HG03097 (cell line): ENCODE measurements around the gene BAK1.
"Not testable (repeated sequence)": the region's sequence is repeated elsewhere in the genome, so short reads cannot be mapped to it uniquely, and the experiment has no call there.

Source experiments
- ATAC-seq: cut with Tn5 transposase; IDR thresholded peaks from one replicate; pipeline ENCODE4 v1.9.1; 2021; ENCODE audit not compliant: unreplicated experiment, low FRiP score

BAK1 gene

DNA sequence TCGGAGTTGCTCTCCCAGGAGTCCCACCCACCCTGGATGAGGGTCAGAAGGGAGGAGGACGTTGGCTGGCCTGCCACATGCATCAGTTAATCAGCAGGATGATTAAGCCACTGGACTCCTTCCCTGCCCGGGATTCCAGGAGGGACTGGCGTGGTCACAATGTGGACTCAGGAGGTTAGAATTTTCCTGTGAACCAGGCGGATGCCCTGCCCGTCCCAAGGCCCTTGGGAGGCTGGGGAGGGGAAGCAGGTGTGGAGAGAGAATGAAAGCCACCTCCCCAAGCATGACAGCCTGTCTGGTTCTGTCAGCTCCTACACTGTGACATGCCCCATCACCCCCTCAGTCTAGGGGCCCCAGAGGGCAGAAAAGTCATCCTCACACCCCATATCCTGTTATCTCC lies 29.5 kb upstream of the BAK1 start:
- ATAC-seq = no peak

- no peak for ATAC-seq
These were observed 28.9 kb upstream of the BAK1 start for GRCh38 chr6:33609019-33609418.

DNA sequence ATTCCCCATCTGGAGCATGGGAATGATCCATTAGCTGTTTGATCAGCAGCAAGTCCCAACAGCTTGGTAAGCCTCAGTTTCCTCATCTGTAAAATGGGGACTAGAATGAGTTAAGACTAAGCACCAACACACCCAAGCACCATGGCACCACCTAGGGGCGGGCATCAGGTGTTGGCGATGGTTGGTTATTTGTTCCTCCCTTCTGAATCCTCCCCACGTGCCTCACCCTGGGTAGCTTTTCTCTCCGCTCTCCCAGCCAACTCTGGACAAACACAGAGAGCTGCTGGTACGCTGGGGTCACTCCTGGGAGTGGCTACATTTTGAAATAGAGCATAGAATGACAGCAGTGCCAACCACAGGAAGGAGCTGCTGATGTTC lies 27.7 kb upstream of the BAK1 start:
- no peak for ATAC-seq

DNA sequence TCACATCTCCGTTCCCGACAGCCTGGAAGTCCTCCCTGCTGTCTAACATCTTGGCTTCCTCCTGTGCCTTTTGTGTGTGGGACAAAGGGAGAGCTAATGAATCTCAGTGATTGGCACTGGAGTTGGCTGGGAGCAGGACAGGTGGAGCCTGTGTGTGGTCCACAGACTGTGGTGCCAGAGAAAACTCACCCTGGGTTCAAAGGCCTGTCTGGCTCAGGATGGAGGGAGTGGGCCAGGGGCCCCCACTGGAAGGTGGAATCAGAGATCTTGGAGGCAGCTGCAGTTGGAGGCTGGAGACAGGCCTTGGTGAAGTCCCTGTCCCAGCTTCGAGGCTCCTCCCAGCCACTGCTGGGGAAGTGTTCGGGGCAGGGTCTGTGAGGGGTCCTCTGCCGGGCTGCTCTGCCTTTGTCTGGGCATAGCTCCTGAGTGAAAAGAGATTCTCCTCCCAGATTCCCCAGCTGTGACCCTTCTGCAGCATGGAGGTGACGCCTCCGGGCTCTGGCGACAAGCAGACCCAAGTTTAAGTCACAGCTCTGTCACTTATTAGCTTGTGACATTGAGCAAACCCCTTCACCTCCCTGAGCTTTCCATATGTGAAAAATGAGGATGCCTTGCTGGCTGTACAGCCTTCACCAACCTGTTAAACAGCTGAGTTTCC lies 27.2 kb upstream of the BAK1 start:
- no peak for ATAC-seq

DNA sequence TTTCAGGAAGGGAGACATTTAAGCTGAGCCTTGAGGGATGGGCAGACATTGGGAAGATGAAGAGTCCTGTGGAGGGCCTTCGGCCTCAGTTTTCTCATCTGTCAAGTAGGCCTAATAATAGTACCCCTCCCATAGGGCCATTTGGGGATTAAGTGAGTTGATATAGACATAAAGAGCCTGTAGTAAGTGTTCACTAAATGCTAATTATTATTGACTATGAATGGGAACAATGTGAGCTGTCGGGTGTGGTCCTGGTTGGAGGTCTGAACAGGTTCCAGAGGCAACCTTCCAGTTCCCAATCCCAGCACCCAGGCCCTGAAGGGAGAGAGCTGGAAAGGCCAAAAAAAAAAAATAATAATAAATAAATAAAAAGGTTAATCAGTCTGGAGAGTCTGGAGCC lies 26.6 kb upstream of the BAK1 start:
- ATAC-seq = no peak

- no peak for ATAC-seq
These were observed 25.1 kb upstream of the BAK1 start for GRCh38 chr6:33604941-33605854.

GRCh38 chr6:33602180-33602579 lies 22.1 kb upstream of the BAK1 start:
- ATAC-seq = no peak

DNA sequence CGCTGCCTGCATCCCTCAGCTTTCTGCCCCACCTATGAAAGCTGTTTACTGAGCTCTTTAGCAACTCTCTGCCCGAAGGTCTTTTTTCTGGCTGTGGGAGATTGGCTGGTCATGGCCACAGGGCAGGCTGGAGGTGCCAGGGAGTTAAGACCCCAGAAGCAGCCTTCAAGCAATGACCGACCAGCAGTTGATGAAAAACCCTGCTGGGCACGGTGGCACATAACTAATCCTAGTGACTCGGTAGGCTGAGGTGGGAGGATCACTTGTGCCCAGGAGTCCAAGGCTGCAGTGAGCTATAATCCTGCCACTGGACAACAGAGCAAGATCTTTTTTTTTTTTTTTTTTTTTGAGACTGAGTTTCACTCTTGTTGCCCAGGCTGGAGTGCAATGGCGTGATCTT lies 20.7 kb upstream of the BAK1 start:
- no peak for ATAC-seq

- no peak for ATAC-seq
These were observed 19.4 kb upstream of the BAK1 start for GRCh38 chr6:33599413-33599938.

DNA sequence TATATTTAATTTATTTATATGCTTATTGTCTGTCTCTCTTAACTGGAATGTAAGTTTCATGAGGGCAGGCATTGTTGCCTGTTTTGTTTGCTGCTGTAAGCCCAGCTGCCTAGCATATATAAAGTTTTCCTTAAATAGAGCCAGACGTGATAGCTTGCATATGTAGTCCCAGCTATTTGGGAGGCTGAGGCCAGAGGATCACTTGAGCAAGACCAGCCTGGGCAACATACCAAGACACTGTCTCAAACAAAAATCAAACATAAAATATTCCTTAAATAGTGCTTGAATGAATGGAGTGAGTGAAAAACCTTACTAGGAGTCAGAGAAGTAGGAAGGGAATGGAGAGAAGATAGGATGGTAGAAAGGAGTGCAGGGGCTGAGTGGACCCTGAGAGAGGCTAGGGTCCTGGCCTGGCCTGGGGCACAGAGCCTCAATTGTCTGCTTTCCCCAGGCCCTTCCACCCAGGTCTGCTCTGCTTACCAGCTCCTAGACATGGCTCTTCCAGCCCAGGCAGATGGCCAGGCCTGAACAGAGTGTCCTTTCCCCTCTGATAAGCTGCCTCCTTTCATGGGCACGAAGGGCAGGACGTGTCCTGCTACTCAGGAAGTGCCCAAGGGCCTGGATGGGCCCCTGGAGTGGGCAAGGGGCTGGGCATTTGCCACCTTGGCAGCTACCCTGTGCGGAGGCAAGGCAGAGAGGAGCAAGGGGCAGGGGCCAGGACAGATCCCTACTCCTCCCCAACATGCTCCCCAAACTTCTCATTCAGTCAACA lies 17.7 kb upstream of the BAK1 start:
- ATAC-seq = no peak

DNA sequence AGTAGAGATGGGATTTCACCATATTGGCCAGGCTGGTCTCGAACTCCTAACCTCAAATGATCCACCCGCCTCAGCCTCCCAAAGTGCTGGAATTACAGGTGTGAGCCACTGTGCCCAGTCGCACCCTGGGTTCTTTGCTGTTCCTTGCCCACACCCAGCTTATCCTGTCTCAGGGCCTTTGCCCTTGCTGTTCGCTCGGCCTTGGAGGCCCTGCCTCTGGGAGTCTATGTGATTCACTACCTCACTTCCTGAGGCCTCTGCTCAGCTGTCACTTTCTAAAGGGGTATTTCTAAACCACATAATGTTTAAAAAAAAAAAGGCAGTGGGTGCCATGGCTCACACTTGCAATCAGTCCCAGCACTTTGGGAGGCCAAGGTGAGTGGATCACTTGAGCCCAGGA lies 16.8 kb upstream of the BAK1 start:
- not testable (repeated sequence) for ATAC-seq

GRCh38 chr6:33595001-33595846 lies 15.1 kb upstream of the BAK1 start:
- no peak for ATAC-seq

GRCh38 chr6:33593414-33593727 lies 13.3 kb upstream of the BAK1 start:
- no peak for ATAC-seq

- peak; percentile 61 for ATAC-seq
These were observed 12.7 kb upstream of the BAK1 start for GRCh38 chr6:33592595-33593413.

DNA sequence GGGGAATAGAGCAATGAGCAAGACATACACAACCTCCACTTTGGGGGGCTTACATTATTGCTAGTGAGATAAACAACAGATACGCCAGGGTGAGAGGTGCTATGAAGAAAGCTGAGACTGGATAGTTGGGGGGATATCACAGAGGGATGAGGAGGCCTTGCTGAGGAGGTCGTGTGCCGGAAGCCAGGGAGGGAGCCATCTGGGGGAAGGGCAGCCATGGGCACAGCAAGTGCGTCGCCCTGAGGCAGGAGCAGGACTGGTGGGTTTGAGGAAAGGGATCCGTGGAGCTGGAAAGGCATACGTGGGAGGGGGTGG lies 12.2 kb upstream of the BAK1 start:
- ATAC-seq = no peak

DNA sequence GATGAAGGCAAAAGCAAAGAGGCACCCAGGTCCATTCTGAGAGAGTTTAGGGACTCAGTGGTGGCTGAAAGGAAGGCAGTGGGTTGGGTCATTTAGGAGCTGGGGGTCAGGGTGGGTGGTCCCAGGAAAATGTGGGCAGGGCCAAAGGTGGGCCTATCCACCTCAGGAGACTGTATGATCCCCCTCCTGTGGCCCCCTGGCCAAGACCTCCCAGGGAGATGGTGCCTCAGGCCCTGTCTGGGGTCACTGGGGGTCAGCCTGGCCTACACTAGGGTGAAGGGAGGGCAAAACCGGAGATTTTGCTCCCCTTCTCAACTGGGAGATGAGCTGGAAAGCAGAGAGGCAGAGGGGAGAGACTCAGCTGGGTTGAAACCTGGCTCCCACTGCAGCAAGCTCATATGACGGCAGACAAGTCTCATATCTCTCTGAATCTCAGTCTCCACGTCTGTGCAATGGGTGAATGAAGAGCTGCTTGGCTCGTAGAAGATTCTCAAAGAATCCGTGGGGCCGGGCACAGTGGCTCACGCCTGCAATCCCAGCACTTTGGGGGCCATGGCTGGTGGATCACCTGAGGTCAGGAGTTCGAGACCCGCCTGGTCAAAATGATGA lies 11.5 kb upstream of the BAK1 start:
- no peak for ATAC-seq

GRCh38 chr6:33590531-33591198 lies 10.6 kb upstream of the BAK1 start:
- ATAC-seq = no peak

DNA sequence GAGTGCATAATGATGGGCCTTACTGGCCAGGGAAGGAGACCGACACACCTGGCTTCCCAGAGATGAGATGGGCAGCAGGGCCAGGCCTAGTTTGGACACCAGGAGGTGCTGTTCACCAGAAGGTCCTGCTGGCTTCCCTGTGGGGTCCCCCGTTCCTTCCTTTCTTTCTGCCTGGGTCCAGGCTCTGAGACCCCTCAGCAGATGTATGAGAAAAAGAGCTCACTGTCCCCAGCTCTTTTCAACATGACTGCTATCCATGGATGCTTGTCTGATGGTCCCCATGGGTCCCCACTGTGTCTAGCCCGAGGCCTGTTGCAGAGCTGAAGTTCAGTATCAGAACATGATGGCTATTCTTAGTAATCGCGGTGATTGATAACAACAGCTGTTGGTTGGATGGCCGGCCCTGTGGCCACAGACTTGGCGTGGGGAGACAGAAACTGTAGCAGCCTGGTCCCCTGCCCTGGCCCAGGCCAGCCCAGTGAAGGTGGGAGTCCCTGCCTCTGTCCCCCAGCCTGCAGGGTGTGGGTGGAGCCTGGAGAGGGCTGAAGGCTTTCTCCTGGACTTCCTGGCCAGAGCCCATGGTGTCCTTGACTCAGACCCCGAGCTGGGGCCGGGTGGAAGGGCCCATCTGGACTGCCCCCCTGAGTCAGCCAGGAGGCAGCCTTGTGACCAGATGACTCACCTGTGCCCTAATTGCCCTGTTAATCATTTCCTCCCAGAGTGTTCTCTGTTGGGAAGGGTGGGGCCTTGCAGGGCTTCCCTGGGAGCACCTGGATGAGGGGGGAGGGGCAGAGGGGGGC lies 9.9 kb upstream of the BAK1 start:
- no peak for ATAC-seq
